DMS 273 (cell line): ENCODE results near the gene ANKRD33B.

Source experiments
- DNase-seq: peaks from one replicate; lab custom pipeline; 2025; ENCODE audit not compliant: unreplicated experiment; lab: John Stamatoyannopoulos, UW

The ANKRD33B gene

DNA sequence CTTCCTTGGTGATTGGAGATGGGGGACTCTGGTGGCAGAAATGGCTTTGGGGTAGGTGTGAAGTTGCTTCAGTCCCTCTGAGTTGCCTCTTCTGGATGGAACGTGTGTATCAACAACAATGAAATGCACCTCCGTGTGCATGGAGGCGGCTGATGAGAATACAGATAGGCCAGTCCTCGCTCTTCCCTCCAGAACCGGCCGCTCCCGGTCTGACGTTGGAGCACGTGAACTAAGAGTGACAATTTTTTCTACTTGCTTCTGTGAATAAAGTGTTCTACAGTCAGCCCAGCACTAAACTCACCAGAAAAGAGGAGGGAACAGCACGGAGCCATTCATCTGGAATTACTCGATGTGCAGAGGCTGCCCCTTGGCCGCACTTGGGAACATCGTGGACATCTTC, 90.7 kb downstream of the ANKRD33B start:
- DNase-seq = no peak

GRCh38 chr5:10655161-10655971, 91.5 kb downstream of the ANKRD33B start:
- DNase-seq = no peak

GRCh38 chr5:10655972-10656830, 92.3 kb downstream of the ANKRD33B start:
- DNase-seq = no peak

DNA sequence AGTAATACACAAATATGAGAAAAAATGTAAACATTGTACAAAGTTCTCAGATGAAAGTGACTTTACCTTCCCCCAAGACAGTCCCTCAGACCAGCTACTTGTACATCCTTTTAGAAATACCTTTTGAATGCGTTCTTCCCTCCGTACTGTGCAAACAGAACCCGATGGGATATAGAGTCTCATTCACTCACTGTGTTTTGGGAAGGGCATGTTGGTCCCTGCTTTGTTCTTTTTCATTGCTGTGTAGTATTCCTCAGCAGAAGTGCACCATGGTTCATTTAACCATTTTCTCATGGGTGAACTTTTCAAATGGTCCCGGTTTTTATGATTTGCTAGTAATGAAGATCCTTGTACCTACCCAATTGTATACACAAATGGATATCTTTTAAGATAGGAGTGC, 94.4 kb downstream of the ANKRD33B start:
- DNase-seq = no peak

- DNase-seq = no peak
These were observed 96.3 kb downstream of the ANKRD33B start for GRCh38 chr5:10660135-10660534.

DNA sequence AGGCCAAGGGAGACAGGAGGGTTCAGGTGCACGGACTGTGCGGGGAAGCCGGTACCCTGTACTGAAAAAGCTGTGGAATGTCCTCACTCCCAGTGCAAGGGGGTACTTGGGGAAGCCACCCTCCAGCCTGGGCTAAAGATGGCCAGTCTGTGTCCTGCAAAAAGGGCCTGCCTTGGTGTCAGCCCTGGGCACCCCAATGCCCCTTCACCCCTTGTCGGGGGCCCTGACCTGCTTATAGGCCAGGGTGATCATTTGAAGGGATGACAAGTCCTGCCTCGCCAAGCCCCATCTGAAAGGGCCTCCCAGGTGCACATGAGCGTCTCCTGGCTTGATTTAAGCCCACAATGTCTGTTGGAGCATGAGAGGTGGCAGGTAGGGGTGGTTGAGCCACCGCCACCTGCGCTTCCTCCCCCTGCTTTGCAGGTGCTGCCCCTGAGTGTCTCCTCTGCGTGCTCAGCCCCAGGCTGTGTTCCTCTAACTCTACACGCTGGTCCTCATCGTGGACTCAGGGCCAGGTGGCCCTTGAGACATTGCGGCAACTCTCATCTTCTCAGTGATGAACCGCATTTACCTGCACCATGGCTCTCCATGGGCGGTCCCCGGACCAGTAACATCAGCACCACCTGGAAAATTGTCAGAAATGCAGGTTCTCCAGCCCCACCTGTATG, 97.0 kb downstream of the ANKRD33B start:
- DNase-seq = no peak

DNA sequence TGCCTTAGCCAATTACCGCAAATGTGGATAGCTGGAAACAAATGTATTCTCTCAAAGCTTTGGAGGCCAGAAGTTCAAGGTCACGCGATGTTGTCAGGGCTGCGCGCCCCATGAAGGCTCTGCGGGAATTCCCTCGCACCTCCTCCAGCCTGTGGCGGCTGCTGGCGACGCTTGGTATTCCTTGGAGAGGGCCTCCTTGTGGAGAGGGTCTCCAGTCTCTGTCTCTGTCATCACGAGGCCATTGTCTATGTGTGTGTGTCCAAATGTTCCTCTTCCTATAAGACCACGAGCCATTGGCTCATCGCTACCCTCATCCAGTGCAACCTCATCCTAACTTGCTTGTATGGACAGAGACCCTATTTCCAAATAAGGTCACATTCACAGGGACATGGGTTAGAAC, 97.5 kb downstream of the ANKRD33B start:
- DNase-seq = no peak

- DNase-seq = no peak
These were observed 98.2 kb downstream of the ANKRD33B start for GRCh38 chr5:10662083-10662482.

GRCh38 chr5:10662661-10663488, 99.0 kb downstream of the ANKRD33B start:
- no peak for DNase-seq

DNA sequence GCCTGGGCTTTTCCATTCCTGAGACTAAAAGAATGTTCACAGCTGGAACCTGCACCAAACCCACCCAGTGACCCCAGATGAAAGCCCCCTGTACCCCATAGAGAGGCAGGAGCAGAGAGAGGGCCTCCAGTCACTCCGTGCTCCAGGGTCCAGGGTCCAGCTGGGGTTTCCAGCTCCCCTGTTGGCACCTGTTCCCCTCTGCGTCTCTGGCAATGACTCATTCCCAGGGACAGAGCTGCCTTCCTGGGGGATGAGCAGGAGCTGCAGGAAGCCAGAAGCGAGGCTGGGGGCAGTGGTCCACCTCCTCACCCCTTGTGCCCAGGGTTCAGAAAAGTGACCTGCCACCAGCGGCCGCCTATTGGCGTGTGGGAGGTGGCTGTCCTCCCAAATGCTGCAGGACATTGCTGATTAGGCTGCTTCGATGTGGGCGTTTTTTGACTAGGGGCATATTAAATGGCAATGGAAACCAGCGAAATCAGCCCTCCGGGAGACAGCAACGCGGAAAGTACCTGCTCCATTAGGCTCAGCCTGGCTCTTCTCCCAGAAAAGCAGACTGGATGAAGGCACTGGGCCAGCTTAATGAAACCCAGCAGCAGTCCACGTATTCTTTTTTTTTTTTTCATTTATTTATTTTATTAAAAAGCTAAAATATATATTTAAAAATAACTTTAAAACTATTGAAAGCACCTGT, 99.8 kb downstream of the ANKRD33B start:
- peak; percentile 81 for DNase-seq

GRCh38 chr5:10664180-10664769, 100.4 kb downstream of the ANKRD33B start:
- peak; percentile 25 for DNase-seq

DNA sequence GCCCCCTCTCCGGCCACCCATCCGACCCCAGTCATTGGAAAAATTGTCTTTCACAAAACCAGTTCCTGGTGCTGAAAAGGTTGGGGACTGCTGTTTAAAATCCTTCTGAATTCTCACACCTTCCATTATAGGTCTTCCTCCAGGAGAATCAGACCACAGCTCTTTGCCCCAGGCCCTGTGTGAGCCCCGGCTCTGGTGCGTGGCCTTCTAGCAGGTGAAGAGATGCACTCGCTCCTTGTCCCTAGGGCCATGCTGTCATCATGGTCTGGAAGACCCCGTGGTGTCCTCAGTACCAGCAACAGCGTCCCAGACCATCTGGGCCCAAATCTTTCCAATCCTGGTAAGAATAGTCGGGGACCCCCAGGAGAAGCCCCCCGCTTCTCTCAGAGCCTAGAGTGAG, 101.9 kb downstream of the ANKRD33B start:
- DNase-seq = no peak

GRCh38 chr5:10666531-10667299, 102.8 kb downstream of the ANKRD33B start:
- no peak for DNase-seq

DNA sequence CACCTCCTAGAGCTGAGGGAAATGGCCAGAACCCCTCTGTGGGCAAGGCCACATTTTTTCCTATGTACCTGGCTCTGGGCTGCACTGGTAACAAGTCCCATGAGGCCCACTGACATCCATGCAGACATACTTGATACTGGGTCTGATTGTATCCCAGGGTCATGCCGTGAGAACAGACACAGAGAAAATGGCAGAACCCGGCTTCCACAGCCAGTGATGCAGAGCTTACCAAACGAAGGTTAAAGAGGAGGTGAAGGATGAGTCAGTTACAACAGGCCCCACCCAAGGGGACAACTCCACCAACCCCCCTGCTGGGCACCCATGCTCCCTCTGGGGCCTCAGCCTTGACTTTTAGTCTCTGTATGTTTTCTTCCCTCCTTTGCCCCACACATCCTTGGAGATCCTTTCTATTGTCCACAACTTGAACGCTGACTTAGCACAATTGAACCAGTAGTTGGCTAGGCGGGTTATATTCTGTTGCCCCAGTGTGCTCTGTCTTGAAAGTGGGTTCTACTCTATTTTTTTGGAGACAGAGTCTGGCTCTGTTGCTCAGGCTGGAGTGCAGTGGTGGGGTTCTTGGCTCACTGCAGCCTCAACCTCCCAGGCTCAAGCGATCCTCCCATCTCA, 103.7 kb downstream of the ANKRD33B start:
- DNase-seq = no peak

DNA sequence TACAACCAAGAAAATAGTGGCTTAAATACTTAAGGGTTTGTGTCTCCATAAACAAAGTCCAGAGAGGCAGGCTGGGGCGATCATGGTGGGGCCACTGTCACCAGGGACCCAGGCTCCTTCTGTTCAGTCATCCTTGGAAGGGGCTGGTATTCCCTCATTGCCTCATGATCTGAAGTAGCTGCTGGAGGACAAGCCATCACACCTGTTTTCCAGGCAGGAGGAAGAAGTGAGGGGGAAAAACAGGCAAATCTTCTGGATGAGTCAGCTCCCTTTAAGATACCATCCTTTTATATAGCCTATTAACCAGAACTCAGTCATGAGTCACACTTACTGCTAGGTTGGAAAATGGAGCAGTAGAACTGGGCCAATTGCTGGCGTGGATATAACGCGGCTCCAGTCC, 104.8 kb downstream of the ANKRD33B start:
- no peak for DNase-seq

- no peak for DNase-seq
These were observed 106.1 kb downstream of the ANKRD33B start for GRCh38 chr5:10669983-10670382.

GRCh38 chr5:10671041-10672008, 107.5 kb downstream of the ANKRD33B start:
- DNase-seq = no peak
